RWPE1 (cell line): ENCODE measurements around the gene PPDPF.

Experiments used
- CTCF ChIA-PET: fragments of 350-600 bp; sonication (Branson Sonifier 250); formaldehyde crosslinking; extraction: SDS; loops from one replicate; lab custom pipeline; 2021; lab: Yijun Ruan, JAX
- POLR2A ChIA-PET: fragments of 400-600 bp; formaldehyde crosslinking; extraction: SDS; loops from one replicate; lab custom pipeline; 2020; ENCODE audit warnings: antibody characterized with exemption; ENCODE audit not compliant: low non-redundant PET; lab: Yijun Ruan, JAX
- DNase-seq: peaks from one replicate; pipeline ENCODE4 v3.0.0; 2012; ENCODE audit warnings: low spot score
- H3K27ac ChIP-seq: fragments of 450-650 bp; 2 replicates; pipeline ENCODE4 v1.5.1; 2017
- CTCF ChIP-seq: fragments of 450-650 bp; conservative IDR thresholded peaks from 2 replicates; pipeline ENCODE4 v1.5.1; 2017; ENCODE audit warnings: low read depth, mild to moderate bottlenecking

Gene PPDPF

DNA sequence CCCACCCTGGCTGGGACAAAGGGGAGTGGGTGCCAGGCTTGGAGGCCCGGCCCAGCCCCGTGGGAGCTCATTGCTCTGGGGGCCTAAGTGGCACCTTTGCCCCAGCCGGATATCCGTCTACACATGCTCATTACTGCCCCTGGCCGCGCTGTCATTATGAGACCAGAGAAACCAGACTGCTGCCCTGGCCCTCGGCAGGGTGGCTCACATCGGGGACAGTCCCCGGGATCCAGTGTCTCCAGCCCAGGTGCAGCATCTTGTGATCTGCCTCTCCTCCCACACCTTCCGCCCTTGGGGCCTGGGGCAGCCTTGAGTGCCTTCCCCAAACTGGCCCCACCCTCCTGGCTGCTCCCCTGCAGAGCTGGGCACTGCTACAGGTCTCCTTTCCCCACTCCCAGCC, 22.1 kb downstream of the PPDPF start:
- POLR2A ChIA-PET: interaction anchor here (0.8 to 1.7 kb wide), 2 partner anchors 12 to 22 kb away, joined by 3 to 4 read pairs; no protein-coding TSS in a partner anchor
- no peak for TF ChIP-seq CTCF
- CTCF ChIA-PET: interaction anchor here (1.3 kb wide), 1 partner anchor 233 kb away, joined by 3 read pairs; no protein-coding TSS in a partner anchor
- DNase-seq: no peak
- H3K27ac ChIP-seq: peak overlapping the region; percentile 38

GRCh38 chr20:63543131-63543530, 22.6 kb downstream of the PPDPF start:
- no peak for TF ChIP-seq CTCF
- CTCF ChIA-PET: interaction anchor here (0.9 to 1.3 kb wide), 2 partner anchors 155 to 234 kb away, joined by 3 read pairs; no protein-coding TSS in a partner anchor
- no peak for DNase-seq
- POLR2A ChIA-PET: interaction anchor here (0.9 kb wide), 1 partner anchor 10 kb away, joined by 3 read pairs; no protein-coding TSS in a partner anchor
- H3K27ac ChIP-seq: peak overlapping the region; percentile 38

- ChIA-PET POLR2A (interaction anchor here (0.6 to 0.9 kb wide), 2 partner anchors 9 to 102 kb away, joined by 3 to 4 read pairs; no protein-coding TSS in a partner anchor), CTCF (interaction anchor here (0.6 to 1.3 kb wide), 5 partner anchors 155 to 430 kb away, joined by 3 to 8 read pairs (median 3); no protein-coding TSS in a partner anchor)
- DNase-seq: no peak
- no peak for TF ChIP-seq CTCF
- peak overlapping the region; percentile 79; the same call in 1 of the 2 replicates for H3K27ac ChIP-seq
Measured at GRCh38 chr20:63543733-63544132, 23.2 kb downstream of the PPDPF start.

- CTCF ChIA-PET: interaction anchor here (0.5 to 1.6 kb wide), 6 partner anchors 13 to 429 kb away, joined by 3 to 8 read pairs (median 4); no protein-coding TSS in a partner anchor
- DNase-seq: no peak
- POLR2A ChIA-PET: interaction anchor here (0.5 to 0.9 kb wide), 3 partner anchors 8 to 102 kb away, joined by 3 to 4 read pairs (median 3); no protein-coding TSS in a partner anchor
Measured at GRCh38 chr20:63544241-63544957, 23.8 kb downstream of the PPDPF start.

DNA sequence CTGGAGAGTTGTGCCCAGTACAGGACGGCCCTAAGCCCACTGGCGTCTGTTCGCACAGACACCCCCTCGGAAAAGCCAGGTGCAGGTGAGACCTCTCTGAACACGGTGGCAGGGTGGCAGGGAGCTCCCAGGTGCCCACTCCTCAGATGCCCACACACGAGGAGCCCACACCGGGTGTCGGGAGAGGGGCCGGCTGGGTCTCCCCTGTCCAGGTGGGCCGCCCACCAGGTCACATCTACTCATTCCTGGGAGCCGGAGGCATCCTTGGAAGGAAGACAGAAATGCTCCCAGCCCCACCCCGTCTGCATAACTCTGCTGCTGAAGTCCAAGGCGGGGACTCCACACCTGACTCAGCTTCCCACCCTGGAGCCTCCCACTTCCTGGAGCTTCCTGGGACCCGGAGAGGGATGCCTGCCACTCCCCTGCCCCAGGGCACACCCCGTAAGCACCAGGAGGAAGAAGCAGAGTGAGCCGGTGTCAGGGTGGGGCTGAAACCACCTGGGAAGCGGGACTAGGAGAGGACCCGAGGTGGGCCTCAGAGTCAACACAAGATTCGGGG, 24.5 kb downstream of the PPDPF start:
- no peak for TF ChIP-seq CTCF
- H3K27ac ChIP-seq: peak overlapping the region; percentile 79
- ChIA-PET CTCF (interaction anchor here (0.5 to 1.8 kb wide), 7 partner anchors 10 to 429 kb away, joined by 3 to 8 read pairs (median 4); no protein-coding TSS in a partner anchor), POLR2A (interaction anchor here (0.6 kb wide), 1 partner anchor 82 kb away, joined by 3 read pairs; the partner anchor contains the start of gene GMEB2)
- DNase-seq: peak; percentile 100

More at GRCh38 chr20:63544241-63544957, 23.8 kb downstream of the PPDPF start:
- peak overlapping the region; percentile 79 for H3K27ac ChIP-seq
- no peak for TF ChIP-seq CTCF

- POLR2A ChIA-PET: interaction anchor here (0.6 kb wide), 1 partner anchor 195 kb away, joined by 3 read pairs; no protein-coding TSS in a partner anchor
- no peak for TF ChIP-seq CTCF
- peak overlapping the region; percentile 79 for H3K27ac ChIP-seq
- no peak for DNase-seq
- CTCF ChIA-PET: interaction anchor here (1.3 to 1.8 kb wide), 3 partner anchors 7 to 429 kb away, joined by 3 to 5 read pairs (median 5); partner anchors contain the start of gene PTK6
Measured at GRCh38 chr20:63545814-63546213, 25.2 kb downstream of the PPDPF start.
